ENCODE results near the gene ATP8B3. TPM values are rescaled to one million over a fixed set of nuclear protein-coding genes. Genes with fewer than 3 reads are reported as not detected.

The ATP8B3 gene
- total and polyA plus RNA-seq, 9 of the 15 experiments (the other 6 are each of a cell fraction or from before 2014, with no cell fraction given) = 1.2 to 12.3 (median 3.8) TPM

DNA sequence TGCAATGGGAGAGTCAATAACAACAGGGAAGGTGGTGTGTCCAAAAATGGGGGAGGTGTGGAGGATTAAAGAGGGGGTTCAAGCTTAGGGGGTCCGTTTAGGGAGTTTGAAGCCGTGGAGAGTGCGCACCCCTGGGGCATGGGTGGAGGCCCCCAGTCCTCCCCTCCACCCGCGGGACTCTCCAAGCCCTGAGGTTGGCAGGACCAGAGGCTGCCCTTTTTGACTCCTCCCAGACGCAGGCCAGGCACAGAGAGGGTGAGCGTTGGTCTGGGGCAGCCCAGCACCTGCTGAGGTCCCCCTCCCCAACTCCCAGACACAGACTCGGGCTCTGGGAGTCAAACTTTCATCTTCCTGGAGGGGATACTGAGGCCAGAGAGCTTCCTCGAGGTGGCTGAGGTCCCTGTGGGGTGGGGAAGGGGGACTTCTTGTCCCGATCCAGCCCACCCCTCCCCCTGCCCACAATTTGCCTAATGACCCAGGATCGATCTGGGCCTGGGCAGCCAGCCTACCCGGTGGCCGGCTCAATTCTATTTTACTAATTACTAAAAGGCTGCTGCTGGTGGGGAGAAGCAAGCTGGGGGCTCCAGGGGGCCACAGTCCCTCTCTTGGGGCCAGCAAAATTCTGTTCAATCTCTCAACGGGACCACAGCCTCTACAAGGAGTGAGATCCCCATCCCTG lies 61.6 kb downstream of the ATP8B3 start (continued):
- TF ChIP-seq, protein P1, sequence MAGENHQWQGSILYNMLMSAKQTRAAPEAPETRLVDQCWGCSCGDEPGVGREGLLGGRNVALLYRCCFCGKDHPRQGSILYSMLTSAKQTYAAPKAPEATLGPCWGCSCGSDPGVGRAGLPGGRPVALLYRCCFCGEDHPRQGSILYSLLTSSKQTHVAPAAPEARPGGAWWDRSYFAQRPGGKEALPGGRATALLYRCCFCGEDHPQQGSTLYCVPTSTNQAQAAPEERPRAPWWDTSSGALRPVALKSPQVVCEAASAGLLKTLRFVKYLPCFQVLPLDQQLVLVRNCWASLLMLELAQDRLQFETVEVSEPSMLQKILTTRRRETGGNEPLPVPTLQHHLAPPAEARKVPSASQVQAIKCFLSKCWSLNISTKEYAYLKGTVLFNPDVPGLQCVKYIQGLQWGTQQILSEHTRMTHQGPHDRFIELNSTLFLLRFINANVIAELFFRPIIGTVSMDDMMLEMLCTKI (IDR thresholded peaks at IDR 0.05; ENCODE audit: partially characterized antibody) = no peak
- TF ChIP-seq ADNP (tag; IDR thresholded peaks at IDR 0.05) (peak; percentile 40; the same call in 1 of the 2 replicates), RCOR1 (IDR thresholded peaks at IDR 0.05; ENCODE audit: borderline replicate concordance in 1 of 2, low read depth in 2 of 2, low read length in 2 of 2) (no peak), KDM1A (IDR thresholded peaks at IDR 0.05) (0 out of 4 replicates have a peak, but pooled peaks of 1 of the 2 experiments have one; percentile 25), SMAD2 (IDR thresholded peaks at IDR 0.05; ENCODE audit: low read depth, low read length) (no peak), HSF4 (CRISPR knock-in tag; IDR thresholded peaks at IDR 0.05; ENCODE audit: borderline replicate concordance) (no peak), SLC30A9 (CRISPR knock-in tag; IDR thresholded peaks at IDR 0.05) (no peak), JUNB (CRISPR knock-in tag; conservative IDR thresholded peaks at IDR 0.05) (no peak), ATF1 (CRISPR knock-in tag; IDR thresholded peaks at IDR 0.05) (no peak), ATF1 (tag; IDR thresholded peaks at IDR 0.05) (no peak), PRPF4 (IDR thresholded peaks at IDR 0.05; ENCODE audit: insufficient read depth, low read depth, low read length, poor library complexity, severe bottlenecking) (no peak), SOX6 (IDR thresholded peaks at IDR 0.05) (no peak), TOE1 (IDR thresholded peaks at IDR 0.05; ENCODE audit: borderline replicate concordance) (no peak), TOE1 (CRISPR knock-in tag; IDR thresholded peaks at IDR 0.05; ENCODE audit: borderline replicate concordance, low read depth) (no peak), ZNF444 (CRISPR knock-in tag; IDR thresholded peaks at IDR 0.05) (no peak)
